KMS-11 (cell line): ENCODE data around the gene CGAS.

Experiments used
- H2AFZ ChIP-seq: fragments of 200-600 bp; sonication (generic); 2 replicates; pipeline ENCODE4 v1.6.1; 2016; ENCODE audit warnings: antibody characterized with exemption, mixed run types, low read depth
- H3K27ac ChIP-seq: fragments of 200-600 bp; sonication (generic); 2 replicates; pipeline ENCODE4 v1.6.1; 2016; ENCODE audit warnings: mild to moderate bottlenecking, mixed run types
- H3K27me3 ChIP-seq: fragments of 200-600 bp; sonication (generic); 2 replicates; pipeline ENCODE4 v1.6.1; 2017; ENCODE audit warnings: mild to moderate bottlenecking, low read depth, mixed run types, moderate library complexity; ENCODE audit not compliant: insufficient read depth
- H3K36me3 ChIP-seq: fragments of 200-600 bp; sonication (generic); 2 replicates; pipeline ENCODE4 v1.6.1; 2017; ENCODE audit warnings: mild to moderate bottlenecking, mixed run types; ENCODE audit not compliant: insufficient read depth
- H3K4me1 ChIP-seq: fragments of 200-600 bp; sonication (generic); 2 replicates; pipeline ENCODE4 v1.6.1; 2016; ENCODE audit warnings: mild to moderate bottlenecking, low read depth, mixed run types; ENCODE audit not compliant: poor library complexity, severe bottlenecking
- H3K4me2 ChIP-seq: fragments of 200-600 bp; sonication (generic); 2 replicates; pipeline ENCODE4 v1.7.0; 2016; ENCODE audit warnings: mild to moderate bottlenecking, mixed run types
- H3K4me3 ChIP-seq: fragments of 200-600 bp; sonication (generic); IDR thresholded peaks from 2 replicates; pipeline ENCODE4 v1.6.1; 2017; ENCODE audit warnings: low read depth, low read length, mixed read lengths; ENCODE audit not compliant: insufficient read depth
- H3K79me2 ChIP-seq: fragments of 200-600 bp; sonication (generic); 2 replicates; pipeline ENCODE4 v1.6.1; 2016; ENCODE audit warnings: low read depth, mixed run types; ENCODE audit not compliant: insufficient read depth
- H3K9ac ChIP-seq: fragments of 200-600 bp; sonication (generic); 2 replicates; pipeline ENCODE4 v1.6.1; 2016; ENCODE audit warnings: mild to moderate bottlenecking, mixed run types
- H4K20me1 ChIP-seq: fragments of 200-600 bp; sonication (generic); 2 replicates; pipeline ENCODE4 v1.6.1; 2016; ENCODE audit warnings: mild to moderate bottlenecking, mixed run types; ENCODE audit not compliant: insufficient read depth
- CTCF ChIP-seq: fragments of 200-600 bp; sonication (generic); conservative IDR thresholded peaks from 2 replicates; pipeline ENCODE4 v1.6.1; 2017; ENCODE audit warnings: low read depth, mild to moderate bottlenecking, antibody characterized with exemption, low read length, moderate library complexity, mixed read lengths

The CGAS gene

GRCh38 chr6:73484438-73484837 lies 32.3 kb upstream of the CGAS start:
- no peaks in the 10 kb centered on the region for H4K20me1 ChIP-seq

GRCh38 chr6:73481969-73482368 lies 29.9 kb upstream of the CGAS start:
- H4K20me1 ChIP-seq: no peaks in the 10 kb centered on the region
- no peaks in the 10 kb centered on the region for H3K4me1 ChIP-seq
- no peak overlapping the region for H3K4me2 ChIP-seq
- no peak overlapping the region for H3K4me3 ChIP-seq
- H3K79me2 ChIP-seq: no peaks in the 10 kb centered on the region
- no peak overlapping the region for H2AFZ ChIP-seq
- H3K27me3 ChIP-seq: no peaks in the 10 kb centered on the region
- TF ChIP-seq CTCF: no peak
- no peak overlapping the region for H3K9ac ChIP-seq
- H3K27ac ChIP-seq: no peak overlapping the region
- H3K36me3 ChIP-seq: peaks cover 6% of the 10 kb centered on the region; the same call in 1 of the 2 replicates

More at GRCh38 chr6:73484438-73484837, 32.3 kb upstream of the CGAS start:
- Histone ChIP-seq H3K27me3 (no peaks in the 10 kb centered on the region), H3K4me1 (no peaks in the 10 kb centered on the region), H3K4me3 (no peak overlapping the region), H3K27ac (no peak overlapping the region), H3K36me3 (peaks cover 10% of the 10 kb centered on the region; the same call in 1 of the 2 replicates), H3K79me2 (no peaks in the 10 kb centered on the region), H3K9ac (no peak overlapping the region), H2AFZ (no peak overlapping the region), H3K4me2 (no peak overlapping the region)
- no peak for TF ChIP-seq CTCF

GRCh38 chr6:73477407-73477806 lies 25.3 kb upstream of the CGAS start:
- H3K36me3 ChIP-seq: peaks cover 10% of the 10 kb centered on the region; the same call in 1 of the 2 replicates
- H3K4me2 ChIP-seq: no peak overlapping the region
- H2AFZ ChIP-seq: no peak overlapping the region
- H3K9ac ChIP-seq: no peak overlapping the region
- H3K27ac ChIP-seq: no peak overlapping the region
- no peak overlapping the region for H3K4me3 ChIP-seq
- H3K27me3 ChIP-seq: no peaks in the 10 kb centered on the region
- no peaks in the 10 kb centered on the region for H3K79me2 ChIP-seq
- peaks cover 15% of the 10 kb centered on the region for H3K4me1 ChIP-seq
- TF ChIP-seq CTCF: no peak
- no peaks in the 10 kb centered on the region for H4K20me1 ChIP-seq

- peaks cover 21% of the 10 kb centered on the region for H3K4me1 ChIP-seq
- H2AFZ ChIP-seq: no peak overlapping the region
- TF ChIP-seq CTCF: no peak
- no peaks in the 10 kb centered on the region for H4K20me1 ChIP-seq
- H3K9ac ChIP-seq: no peak overlapping the region
- peaks cover 10% of the 10 kb centered on the region; the same call in 1 of the 2 replicates for H3K36me3 ChIP-seq
- H3K27ac ChIP-seq: no peak overlapping the region
- no peaks in the 10 kb centered on the region for H3K27me3 ChIP-seq
- H3K79me2 ChIP-seq: no peaks in the 10 kb centered on the region
- no peak overlapping the region for H3K4me2 ChIP-seq
- no peak overlapping the region for H3K4me3 ChIP-seq
These were observed 24.6 kb upstream of the CGAS start for GRCh38 chr6:73476723-73477122.
